GM19238 (cell line): ENCODE data around the gene IFNA4.
"Not testable (repeated sequence)": the region's sequence is repeated elsewhere in the genome, so short reads cannot be mapped to it uniquely, and the experiment has no call there.

Source experiments
- DNase-seq: peaks from one replicate; pipeline ENCODE4 v3.0.0; 2011; ENCODE audit warnings: low spot score; ENCODE audit not compliant: insufficient read length

The IFNA4 gene

DNA sequence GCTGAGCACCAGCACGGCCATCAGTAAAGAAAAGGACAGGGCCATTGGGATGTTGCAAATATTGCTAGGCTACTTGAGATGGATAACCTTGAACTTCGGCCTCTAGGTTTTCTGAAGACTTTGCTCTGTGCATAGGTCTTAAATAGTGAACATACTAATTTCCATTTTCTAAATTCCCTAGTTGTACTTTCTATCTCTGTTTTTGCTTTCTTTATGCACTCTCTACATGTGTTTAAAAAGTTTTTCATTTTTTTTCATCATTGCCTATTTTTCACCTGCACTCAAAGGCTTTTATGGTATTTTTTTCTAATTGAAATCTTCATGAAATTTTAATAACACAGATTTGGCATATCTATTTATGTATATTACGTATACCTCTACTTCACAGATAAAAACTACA lies at the start of gene IFNA4:
IFNA4 (minus strand) TSS at position 101 of the 400 bp plus-strand sequence; CDS start at position 45, 56 bp downstream.
- DNase-seq, result not testable (repeated sequence)

DNA sequence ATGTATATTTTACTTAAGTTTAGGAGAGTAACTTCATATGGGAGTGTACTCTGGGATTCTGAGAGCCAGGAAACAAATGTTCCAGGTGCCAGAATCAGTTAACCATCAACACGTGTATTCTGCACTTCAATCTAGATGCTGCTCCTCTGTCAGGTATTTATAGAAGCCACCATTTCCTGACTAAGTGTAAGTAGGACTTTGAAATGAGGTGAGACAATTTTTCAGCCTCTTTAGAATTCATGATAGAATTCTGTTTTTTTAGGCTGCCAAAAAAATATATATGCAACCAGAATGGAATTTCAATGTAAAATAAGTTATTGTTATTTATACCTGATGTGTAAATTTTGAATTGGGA lies 49.0 kb upstream of the IFNA4 start:
- DNase-seq, result not testable (repeated sequence)

DNA sequence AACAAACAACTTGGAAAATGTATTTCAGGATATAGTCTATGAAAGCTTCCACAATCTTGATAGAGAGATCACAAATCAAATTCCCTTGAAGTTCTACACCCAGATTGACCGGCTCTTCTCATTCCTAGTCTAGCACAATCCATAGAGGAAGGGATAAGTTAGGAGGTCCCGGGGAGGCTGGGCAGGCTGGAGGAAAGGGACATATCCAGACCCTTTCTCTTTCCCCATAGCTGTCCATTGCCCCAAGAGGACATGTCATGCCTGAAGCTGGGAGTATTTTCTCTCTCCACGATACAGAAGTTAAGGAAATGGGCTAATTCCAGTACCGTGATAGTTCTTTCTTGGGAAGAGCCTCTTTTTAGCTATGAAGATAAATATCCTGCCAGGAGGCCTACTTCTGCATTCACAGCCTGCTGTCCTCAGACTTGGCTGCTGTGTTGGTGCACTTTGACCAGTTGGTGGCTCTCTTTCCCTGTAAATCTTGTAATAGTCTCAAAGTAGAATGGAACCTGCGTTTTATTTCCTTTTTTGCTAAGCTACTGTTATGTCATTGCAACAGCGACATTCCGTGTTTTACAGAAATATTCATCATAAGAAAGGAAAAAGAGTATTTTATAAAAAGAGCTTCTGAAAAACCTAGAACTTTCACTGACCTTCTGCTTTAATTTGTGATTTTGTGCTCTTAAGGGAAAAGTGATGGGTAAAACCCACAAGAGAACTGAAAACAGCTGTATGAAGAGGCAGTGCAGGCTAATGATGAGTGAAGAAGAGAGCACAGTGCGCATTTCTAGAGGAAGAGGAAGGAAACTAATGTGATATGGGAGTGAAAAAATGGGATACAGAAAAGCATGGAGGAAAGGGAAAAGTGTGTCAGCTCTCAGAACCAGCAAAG lies 48.3 kb upstream of the IFNA4 start:
- DNase-seq, result not testable (repeated sequence)

DNA sequence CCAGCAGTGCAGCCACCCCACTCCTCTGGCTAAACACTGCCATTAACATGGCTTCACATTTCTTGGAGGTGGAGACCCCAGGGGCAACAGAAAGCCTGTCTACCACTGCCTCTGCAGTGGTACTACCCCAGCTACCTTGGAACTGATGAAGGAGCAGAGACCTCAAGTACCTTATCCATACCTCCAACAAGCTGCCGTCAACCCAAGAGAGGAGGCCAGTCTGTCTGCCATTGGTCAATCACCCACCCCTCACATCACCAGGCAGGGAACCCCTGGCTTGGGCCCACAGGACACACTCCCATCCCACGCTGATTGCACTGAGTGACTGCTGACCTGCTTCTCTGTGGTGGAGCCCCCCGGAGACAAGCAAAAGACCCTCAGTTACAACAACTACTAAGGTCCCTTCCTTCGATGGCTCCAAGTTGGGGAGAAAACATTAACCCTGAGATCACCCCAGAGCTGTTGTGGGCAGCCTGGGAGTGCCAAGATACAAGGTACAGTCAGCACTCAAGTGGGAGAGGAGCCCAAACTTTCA lies 46.8 kb upstream of the IFNA4 start:
- DNase-seq, result no peak

DNA sequence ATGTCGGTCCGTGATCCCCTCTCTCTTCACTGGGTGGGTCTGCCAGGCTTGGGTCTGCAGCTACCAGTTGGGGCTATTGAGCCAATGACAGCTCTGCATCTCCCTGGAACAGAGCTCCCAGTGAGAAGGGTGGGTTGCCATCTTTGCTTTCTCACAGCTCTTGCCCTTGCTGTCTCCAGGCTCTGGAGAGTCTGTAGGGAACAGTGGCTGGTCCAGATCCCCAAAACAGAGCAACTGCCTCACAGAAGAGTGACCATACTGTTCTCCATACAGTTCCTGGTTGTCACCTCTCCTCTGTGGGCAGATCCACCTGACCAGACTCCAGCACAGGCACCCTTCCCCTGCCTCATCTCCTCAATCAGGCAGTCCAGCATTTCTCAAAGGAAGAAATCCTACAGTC lies 45.9 kb upstream of the IFNA4 start:
- DNase-seq, result no peak

DNA sequence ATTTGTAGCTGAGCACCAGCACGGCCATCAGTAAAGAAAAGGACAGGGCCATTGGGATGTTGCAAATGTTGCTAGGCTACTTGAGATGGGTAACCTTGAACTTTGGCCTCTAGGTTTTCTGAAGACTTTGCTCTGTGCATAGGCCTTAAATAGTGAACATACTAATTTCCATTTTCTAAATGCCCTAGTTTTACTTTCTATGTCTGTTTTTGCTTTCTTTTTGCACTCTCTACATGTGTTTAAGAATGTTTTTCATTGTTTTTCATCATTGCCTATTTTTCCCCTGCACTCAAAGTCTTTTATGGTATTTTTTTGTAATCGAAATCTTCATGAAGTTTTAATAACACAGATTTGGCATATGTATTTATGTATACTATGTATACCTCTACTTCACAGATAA lies 40.7 kb upstream of the IFNA4 start, which contains the start of gene IFNA17:
IFNA17 (minus strand) TSS at position 101 of the 400 bp plus-strand sequence; CDS start at position 52, 49 bp downstream.
- DNase-seq, result no peak

DNA sequence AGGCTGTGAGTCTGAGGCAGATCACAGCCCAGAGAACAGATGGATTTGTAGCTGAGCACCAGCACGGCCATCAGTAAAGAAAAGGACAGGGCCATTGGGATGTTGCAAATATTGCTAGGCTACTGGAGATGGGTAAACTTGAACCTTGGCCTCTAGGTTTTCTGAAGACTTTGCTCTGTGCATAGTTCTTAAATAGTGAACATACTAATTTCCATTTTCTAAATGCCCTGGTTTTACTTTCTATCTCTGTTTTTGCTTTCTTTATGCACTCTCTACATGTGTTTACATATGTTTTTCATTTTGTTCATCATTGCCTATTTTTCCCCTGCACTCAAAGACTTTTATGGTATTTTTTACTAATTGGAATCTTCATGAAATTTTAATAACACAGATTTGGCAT lies 29.8 kb upstream of the IFNA4 start, which contains the start of gene IFNA16:
IFNA16 (minus strand) TSS at position 101 of the 400 bp plus-strand sequence; CDS start at position 95, 6 bp downstream.
- not testable (repeated sequence) for DNase-seq

DNA sequence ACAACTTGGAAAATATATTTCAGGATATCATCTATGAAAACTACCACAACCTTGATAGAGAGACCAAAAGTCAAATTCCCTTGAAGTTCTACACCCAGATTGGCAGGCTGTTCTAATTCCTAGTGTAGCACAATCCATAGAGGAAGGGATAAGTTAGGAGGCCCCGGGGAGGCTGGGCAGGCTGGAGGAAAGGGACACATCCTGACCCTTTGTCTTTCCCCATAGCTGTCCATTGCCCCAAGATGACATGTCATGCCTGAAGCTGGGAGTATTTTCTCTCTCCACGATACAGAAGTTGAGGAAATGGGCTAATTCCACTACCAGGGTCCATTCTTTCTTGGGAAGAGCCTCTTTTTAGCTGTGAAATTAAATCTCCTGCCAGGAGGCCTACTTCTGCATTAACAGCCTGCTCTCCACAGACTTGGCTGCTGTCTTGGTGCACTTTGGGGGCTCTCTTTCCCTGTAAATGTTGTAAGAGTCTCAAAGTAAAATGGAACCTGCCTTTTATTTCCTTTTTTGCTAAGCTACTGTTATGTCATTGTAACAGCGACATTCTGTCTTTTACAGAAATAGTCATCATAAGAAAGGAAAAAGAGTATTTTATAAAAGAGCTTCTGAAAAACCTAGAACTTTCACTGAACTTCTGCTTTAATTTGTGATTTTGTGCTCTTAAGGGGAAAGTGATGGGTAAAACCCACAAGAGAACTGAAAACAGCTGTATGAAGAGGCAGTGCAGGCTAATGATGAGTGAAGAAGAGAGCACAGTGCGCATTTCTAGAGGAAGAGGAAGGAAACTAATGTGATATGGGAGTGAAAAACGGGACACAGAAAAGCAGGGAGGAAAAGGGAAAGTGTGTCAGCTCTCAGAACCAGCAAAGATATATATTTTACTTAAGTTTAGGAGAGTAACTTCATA lies 26.3 kb upstream of the IFNA4 start:
- DNase-seq, result not testable (repeated sequence)

DNA sequence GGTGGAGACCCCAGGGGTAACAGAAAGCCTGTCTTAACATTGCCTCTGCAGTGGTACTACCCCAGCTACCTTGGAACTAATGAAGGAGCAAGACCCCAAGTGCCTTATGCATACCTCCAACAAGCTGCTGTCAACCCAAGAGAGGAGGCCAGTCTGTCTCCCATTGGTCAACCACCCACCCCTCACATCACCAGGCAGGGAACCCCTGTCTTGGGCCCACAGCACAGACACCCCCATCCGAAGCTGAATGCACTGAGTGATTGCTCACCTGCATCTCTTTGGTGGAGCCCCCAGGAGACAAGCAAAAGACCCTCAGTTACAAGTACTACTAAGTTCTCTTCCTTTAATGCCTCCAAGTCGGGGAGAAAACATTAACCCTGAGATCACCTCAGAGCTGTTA lies 24.8 kb upstream of the IFNA4 start:
- not testable (repeated sequence) for DNase-seq

DNA sequence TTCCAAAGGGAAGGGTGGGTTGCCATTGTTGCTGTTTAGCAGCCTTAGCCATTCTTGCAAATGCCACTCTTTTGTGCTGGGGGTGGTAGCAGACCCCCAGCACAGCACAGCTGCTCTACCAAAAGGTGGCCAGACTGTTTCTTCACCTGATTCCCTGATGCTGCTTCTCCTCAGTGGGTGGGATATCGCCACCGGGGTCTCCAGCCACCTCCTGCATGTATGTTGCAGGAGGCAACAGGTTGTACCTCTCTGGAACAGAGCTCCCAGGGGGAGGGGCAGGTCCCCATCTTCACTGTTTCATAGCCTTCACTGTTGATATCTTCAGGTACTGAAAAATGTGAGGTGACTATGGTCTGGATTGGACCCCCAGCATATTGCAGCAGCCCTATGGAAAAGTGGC lies 23.4 kb upstream of the IFNA4 start:
- not testable (repeated sequence) for DNase-seq

DNA sequence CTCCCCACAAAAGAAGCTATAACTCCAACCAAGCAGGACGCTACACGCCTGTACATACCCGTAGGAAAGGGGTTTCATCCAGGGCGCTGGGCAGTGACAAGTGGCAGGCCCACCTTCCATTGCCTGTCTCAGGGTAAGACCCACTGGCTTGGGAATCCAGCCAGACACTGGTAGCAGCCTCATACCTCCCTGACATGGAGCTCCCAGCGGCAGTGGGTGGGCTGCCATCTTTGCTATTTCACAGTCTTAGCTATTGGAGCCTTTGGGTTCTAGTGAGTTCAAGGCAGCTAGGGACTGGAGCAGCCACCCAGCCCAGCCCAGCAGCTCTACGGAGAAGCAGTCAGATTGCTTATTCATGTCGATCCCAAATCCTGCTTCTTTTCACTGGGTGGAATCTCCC lies 22.9 kb upstream of the IFNA4 start:
- no peak for DNase-seq

DNA sequence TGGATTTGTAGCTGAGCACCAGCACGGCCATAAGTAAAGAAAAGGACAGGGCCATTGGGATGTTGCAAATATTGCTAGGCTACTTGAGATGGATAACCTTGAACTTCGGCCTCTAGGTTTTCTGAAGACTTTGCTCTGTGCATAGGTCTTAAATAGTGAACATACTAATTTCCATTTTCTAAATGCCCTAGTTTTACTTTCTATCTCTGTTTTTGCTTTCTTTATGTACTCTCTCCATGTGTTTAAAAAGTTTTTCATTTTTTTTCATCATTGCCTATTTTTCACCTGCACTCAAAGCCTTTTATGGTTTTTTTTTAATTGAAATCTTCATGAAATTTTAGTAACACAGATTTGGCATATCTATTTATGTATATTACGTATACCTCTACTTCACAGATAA lies 19.7 kb upstream of the IFNA4 start, which contains the start of gene IFNA10:
IFNA10 (minus strand) TSS at position 101 of the 400 bp plus-strand sequence; CDS start at position 55, 46 bp downstream.
- not testable (repeated sequence) for DNase-seq

DNA sequence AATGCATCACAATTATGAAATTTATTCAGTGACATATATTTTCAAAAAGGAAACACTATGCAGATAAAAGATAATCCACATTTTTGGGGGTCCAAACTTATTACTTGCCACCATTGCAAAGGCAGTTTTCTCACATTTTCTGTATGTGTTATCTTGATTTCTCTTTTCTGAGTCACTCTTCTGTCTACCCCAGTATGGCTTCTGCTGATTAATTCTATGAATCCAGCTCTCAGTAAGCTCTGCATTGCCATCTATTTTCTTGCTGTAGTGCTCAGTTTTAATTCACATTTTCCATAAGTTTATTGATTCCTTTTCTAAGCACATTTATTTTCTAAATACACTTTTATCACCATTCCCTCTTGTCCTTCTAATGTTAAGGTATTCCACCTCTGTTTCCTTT lies 17.8 kb upstream of the IFNA4 start:
- no peak for DNase-seq

DNA sequence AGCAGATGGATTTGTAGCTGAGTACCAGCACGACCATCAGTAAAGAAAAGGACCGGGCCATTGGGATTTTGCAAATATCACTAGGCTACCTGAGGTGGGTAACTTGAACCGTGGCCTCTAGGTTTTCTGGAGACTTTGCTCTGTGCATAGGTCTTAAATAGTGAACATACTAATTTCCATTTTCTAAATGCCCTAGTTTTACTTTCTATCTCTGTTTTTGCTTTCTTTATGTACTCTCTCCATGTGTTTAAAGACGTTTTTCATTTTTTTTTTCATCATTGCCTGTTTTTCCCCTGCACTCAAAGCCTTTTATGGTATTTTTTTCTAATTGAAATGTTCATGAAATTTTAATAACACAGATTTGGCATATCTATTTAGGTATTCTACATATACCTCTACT lies 14.7 kb upstream of the IFNA4 start, which contains the start of gene IFNA7:
IFNA7 (minus strand) TSS at position 101 of the 400 bp plus-strand sequence; CDS start at position 61, 40 bp downstream.
- not testable (repeated sequence) for DNase-seq

DNA sequence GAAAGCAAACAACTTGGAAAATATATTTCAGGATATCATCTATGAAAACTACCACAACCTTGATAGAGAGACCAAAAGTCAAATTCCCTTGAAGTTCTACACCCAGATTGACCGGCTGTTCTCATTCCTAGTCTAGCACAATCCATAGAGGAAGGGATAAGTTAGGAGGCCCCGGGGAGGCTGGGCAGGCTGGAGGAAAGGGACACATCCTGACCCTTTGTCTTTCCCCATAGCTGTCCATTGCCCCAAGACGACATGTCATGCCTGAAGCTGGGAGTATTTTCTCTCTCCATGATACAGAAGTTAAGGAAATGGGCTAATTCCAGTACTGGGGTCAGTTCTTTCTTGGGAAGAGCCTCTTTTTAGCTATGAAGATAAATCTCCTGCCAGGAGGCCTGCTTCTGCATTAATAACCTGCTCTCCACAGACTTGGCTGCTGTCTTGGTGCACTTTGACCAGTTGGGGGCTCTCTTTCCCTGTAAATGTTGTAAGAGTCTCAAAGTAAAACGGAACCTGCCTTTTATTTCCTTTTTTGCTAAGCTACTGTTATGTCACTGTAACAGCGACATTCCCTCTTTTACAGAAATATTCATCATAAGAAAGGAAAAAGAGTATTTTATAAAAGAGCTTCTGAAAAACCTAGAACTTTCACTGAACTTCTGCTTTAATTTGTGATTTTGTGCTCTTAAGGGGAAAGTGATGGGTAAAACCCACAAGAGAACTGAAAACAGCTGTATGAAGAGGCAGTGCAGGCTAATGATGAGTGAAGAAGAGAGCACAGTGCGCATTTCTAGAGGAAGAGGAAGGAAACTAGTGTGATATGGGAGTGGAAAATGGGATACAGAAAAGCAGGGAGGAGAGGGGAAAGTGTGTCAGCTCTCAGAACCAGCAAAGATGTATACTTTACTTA lies 7.7 kb upstream of the IFNA4 start:
- not testable (repeated sequence) for DNase-seq

DNA sequence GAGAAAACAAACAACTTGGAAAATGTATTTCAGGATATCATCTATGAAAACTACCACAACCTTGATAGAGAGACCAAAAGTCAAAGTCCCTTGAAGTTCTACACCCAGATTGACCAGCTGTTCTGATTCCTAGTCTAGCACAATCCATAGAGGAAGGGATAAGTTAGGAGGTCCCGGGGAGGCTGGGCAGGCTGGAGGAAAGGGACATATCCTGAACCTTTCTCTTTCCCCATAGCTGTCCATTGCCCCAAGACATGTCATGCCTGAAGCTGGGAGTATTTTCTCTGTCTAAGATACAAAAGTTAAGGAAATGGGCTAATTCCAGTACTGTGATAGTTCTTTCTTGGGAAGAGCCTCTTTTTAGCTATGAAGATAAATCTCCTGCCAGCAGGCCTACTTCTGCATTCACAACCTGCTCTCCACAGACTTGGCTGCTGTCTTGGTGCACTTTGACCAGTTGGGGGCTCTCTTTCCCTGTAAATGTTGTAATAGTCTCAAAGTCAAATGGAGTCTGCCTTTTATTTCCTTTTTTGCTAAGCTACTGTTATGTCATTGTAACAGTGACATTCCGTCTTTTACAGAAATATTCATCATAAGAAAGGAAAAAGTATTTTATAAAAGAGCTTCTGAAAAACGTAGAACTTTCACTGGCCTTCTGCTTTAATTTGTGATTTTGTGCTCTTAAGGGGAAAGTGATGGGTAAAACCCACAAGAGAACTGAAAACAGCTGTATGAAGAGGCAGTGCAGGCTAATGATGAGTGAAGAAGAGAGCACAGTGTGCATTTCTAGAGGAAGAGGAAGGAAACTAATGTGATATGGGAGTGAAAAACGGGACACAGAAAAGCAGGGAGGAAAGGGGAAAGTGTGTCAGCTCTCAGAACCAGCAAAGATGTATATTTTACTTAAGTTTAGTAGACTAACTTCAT lies 4.3 kb downstream of the IFNA4 start:
- DNase-seq, result not testable (repeated sequence)

DNA sequence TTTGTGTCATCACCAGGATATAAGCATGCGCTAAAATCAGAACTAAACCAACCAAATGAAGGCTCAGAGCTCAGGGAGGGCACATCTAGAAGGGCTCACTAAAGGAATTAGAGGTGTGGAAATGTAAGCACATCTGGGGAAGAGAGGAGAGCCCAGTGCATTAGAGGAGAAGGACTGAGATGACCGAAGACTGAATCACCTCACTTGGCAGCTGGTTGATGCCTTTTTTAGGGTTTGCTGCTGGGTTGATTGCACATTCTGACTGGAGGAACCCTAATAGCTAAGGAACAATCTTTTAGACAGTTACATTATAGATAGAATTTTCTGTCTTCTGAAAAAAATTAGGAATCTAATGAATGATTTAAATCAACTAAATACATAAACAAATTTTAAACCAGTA lies 12.7 kb downstream of the IFNA4 start:
- DNase-seq, result no peak

DNA sequence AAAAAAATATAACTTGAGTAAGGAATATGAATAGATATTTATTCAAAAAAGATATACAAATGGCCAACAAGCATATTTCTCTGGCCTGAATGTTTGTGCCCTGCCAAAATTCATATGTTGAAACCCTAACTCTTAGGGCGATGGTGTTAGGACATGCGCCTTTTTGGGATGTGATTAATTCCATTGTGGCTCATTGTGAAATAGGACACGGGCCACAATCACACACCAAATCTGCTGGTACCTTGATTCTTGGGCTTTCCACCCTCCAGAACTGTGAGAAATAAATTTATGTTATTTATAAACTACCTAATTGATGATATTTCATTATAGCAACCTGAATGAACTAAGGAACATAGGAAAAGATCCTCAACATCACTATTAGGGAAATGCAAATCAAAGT lies 15.2 kb downstream of the IFNA4 start:
- no peak for DNase-seq

DNA sequence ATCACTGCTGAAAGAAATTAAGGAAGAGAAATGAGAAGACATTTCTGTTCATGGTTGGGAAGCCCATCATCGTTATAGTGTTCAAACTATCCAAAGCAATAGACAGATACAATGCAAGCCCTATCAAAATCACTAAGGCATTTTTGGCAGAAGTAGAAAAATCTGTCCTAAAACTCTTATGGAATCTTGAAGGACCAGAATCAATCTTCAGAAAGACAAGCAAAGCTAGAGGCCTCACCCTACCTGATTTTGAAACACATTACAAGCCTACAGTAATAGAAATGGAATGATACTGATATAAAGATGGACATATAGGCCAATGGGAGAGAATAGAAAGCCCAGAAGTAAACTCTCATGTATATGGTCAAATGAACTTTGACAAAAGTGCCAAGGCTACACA lies 16.0 kb downstream of the IFNA4 start:
- DNase-seq, result no peak
